A673 (cell line): ENCODE data around the gene MLH3. TPM values are rescaled to one million over a fixed set of nuclear protein-coding genes. Genes with fewer than 3 reads are reported as not detected.

ENCODE experiments used
- BruUV-seq: library from RNA; stranded (reverse); fragments of 400-500 nt; replicated peaks from 2 replicates; lab custom pipeline; 2021; lab: Mats Ljungman, UMichigan
- CTCF ChIA-PET: fragments of 300-600 bp; sonication (Branson Sonifier 250); formaldehyde crosslinking; loops from one replicate; lab custom pipeline; 2022; ENCODE audit warnings: antibody characterized with exemption; lab: Charles Lee
- POLR2A ChIA-PET: fragments of 300-600 bp; sonication (Branson Sonifier 250); formaldehyde crosslinking; loops from one replicate; lab custom pipeline; 2022; ENCODE audit warnings: antibody characterized with exemption; ENCODE audit not compliant: low non-redundant PET; lab: Charles Lee
- DNase-seq: peaks from one replicate; pipeline ENCODE4 v3.0.0-alpha.2; 2015; ENCODE audit warnings: low spot score
- H3K27ac ChIP-seq: fragments of 200-600 bp; sonication (generic); 2 replicates; pipeline ENCODE4 v1.5.1; 2016; ENCODE audit warnings: mixed run types, low read depth, mild to moderate bottlenecking, mixed read lengths, antibody characterized with exemption, low read length; ENCODE audit not compliant: poor library complexity, severe bottlenecking
- H3K27me3 ChIP-seq: fragments of 200-600 bp; sonication (generic); replicated peaks from 2 replicates; pipeline ENCODE4 v1.6.1; 2017; ENCODE audit warnings: mixed run types, low read depth, mild to moderate bottlenecking, mixed read lengths, antibody characterized with exemption, low read length; ENCODE audit not compliant: insufficient read depth, poor library complexity
- H3K36me3 ChIP-seq: fragments of 200-600 bp; sonication (generic); 2 replicates; pipeline ENCODE4 v1.6.1; 2016; ENCODE audit warnings: mixed run types, mild to moderate bottlenecking, mixed read lengths, antibody characterized with exemption, low read length; ENCODE audit not compliant: insufficient read depth, poor library complexity, severe bottlenecking
- H3K4me1 ChIP-seq: fragments of 200-600 bp; sonication (generic); 2 replicates; pipeline ENCODE4 v1.6.1; 2017; ENCODE audit warnings: mixed run types, mild to moderate bottlenecking, mixed read lengths, antibody characterized with exemption, low read length; ENCODE audit not compliant: insufficient read depth, poor library complexity, severe bottlenecking
- H3K4me3 ChIP-seq: fragments of 200-600 bp; sonication (generic); 2 replicates; pipeline ENCODE4 v1.5.1; 2016; ENCODE audit warnings: low read depth, mixed run types, mild to moderate bottlenecking, mixed read lengths, low read length; ENCODE audit not compliant: poor library complexity, severe bottlenecking
- H3K9me3 ChIP-seq: fragments of 200-600 bp; sonication (generic); 2 replicates; pipeline ENCODE4 v1.6.1; 2016; ENCODE audit warnings: mixed run types, low read depth, mild to moderate bottlenecking, mixed read lengths, antibody characterized with exemption, low read length; ENCODE audit not compliant: poor library complexity, severe bottlenecking
- CTCF ChIP-seq: fragments of 300-800, 200-600 bp; sonication (generic); conservative IDR thresholded peaks from 2 replicates; pipeline ENCODE4 v1.5.1; 2017; ENCODE audit warnings: low read depth, mild to moderate bottlenecking, antibody characterized with exemption, low read length, moderate library complexity, mixed read lengths
- EZH2 ChIP-seq: fragments of 200-600 bp; sonication (generic); IDR thresholded peaks from 2 replicates; pipeline ENCODE4 v1.6.1; 2017; ENCODE audit warnings: borderline replicate concordance, low read depth, mild to moderate bottlenecking, mixed read lengths, antibody characterized with exemption, low read length; ENCODE audit not compliant: poor library complexity, severe bottlenecking
- intact Hi-C: fragments of 100-400 bp; cut with micrococcal nuclease; formaldehyde crosslinking; loops from one replicate; pipeline ENCODE4 v1.10.0; 2022; ENCODE audit not compliant: unreplicated experiment
- total RNA-seq: library from RNA; stranded (reverse); gene quantifications from 2 replicates; pipeline ENCODE4 v1.2.3, GENCODE V29; 2021

MLH3 gene
- total RNA-seq, 1 experiment from 2014 or later: 24.0 TPM

- TF ChIP-seq EZH2 (no peak), CTCF (peak; percentile 86)
- peaks cover 36% of the 10 kb centered on the region for H3K36me3 ChIP-seq
- H3K4me3 ChIP-seq: no peak overlapping the region
- H3K4me1 ChIP-seq: no peaks in the 10 kb centered on the region
- H3K27ac ChIP-seq: no peak overlapping the region
- no TSS peak for BruUV-seq
- H3K27me3 ChIP-seq: no peaks in the 10 kb centered on the region
- DNase-seq: peak; percentile 82
- no peaks in the 10 kb centered on the region for H3K9me3 ChIP-seq
- intact Hi-C loops: loop anchor here (1.0 to 5.0 kb wide), 3 partner anchors 142 to 226 kb away; no protein-coding TSS in a partner anchor
- POLR2A ChIA-PET: no interaction called here
- CTCF ChIA-PET: interaction anchor here (0.6 to 1.5 kb wide), 10 partner anchors 35 to 480 kb away, joined by 3 to 13 read pairs (median 4); no protein-coding TSS in a partner anchor
These were observed 37.5 kb upstream of the MLH3 start for GRCh38 chr14:75088566-75089373.

GRCh38 chr14:75088153-75088552 lies 36.9 kb upstream of the MLH3 start:
- CTCF ChIA-PET: interaction anchor here (0.6 to 1.5 kb wide), 8 partner anchors 34 to 479 kb away, joined by 3 to 13 read pairs (median 6); no protein-coding TSS in a partner anchor
- H3K27ac ChIP-seq: no peak overlapping the region
- POLR2A ChIA-PET: no interaction called here
- no peaks in the 10 kb centered on the region for H3K4me1 ChIP-seq
- intact Hi-C loops: loop anchor here (1.0 to 5.0 kb wide), 3 partner anchors 142 to 226 kb away; no protein-coding TSS in a partner anchor
- no peaks in the 10 kb centered on the region for H3K27me3 ChIP-seq
- DNase-seq: no peak
- H3K9me3 ChIP-seq: no peaks in the 10 kb centered on the region
- no TSS peak for BruUV-seq
- TF ChIP-seq CTCF (no peak), EZH2 (no peak)
- no peak overlapping the region for H3K4me3 ChIP-seq
- H3K36me3 ChIP-seq: peaks cover 35% of the 10 kb centered on the region

- H3K27ac ChIP-seq: no peak overlapping the region
- CTCF ChIA-PET: no interaction called here
- peaks cover 32% of the 10 kb centered on the region for H3K36me3 ChIP-seq
- no peak for TF ChIP-seq EZH2
- TF ChIP-seq CTCF: peak; percentile 43
- no peaks in the 10 kb centered on the region for H3K27me3 ChIP-seq
- H3K9me3 ChIP-seq: no peaks in the 10 kb centered on the region
- H3K4me1 ChIP-seq: no peaks in the 10 kb centered on the region
- no TSS peak for BruUV-seq
- intact Hi-C loops: no loop called here
- DNase-seq: peak; percentile 29
- POLR2A ChIA-PET: no interaction called here
- no peak overlapping the region for H3K4me3 ChIP-seq
These were observed 33.2 kb upstream of the MLH3 start for GRCh38 chr14:75084513-75084912.
